Glomerular visceral epithelial cell (primary cell): ENCODE data around the gene PDCD11.
A peak's percentile ranks its signal among the peaks of the same experiment; 100 is the strongest.
"Not testable (repeated sequence)": the region's sequence is repeated elsewhere in the genome, so short reads cannot be mapped to it uniquely, and the experiment has no call there.

Source experiments
- DNase-seq: peaks from one replicate; pipeline ENCODE4 v3.0.0-alpha.2; 2016; ENCODE audit errors: extremely low spot score

Gene PDCD11

GRCh38 chr10:103476046-103476768, 79.8 kb downstream of the PDCD11 start:
- no peak for DNase-seq

- no peak for DNase-seq
Observed at GRCh38 chr10:103478671-103479070, 82.2 kb downstream of the PDCD11 start.

- peak; percentile 36 for DNase-seq
Observed at GRCh38 chr10:103479135-103479534, 82.7 kb downstream of the PDCD11 start, which contains the start of gene CALHM3. Gene CALHM3 (minus strand): TSS chr10:103479240. CDS start chr10:103479032, 208 bp downstream.

GRCh38 chr10:103480521-103480920, 84.1 kb downstream of the PDCD11 start:
- no peak for DNase-seq

GRCh38 chr10:103481974-103482531, 85.6 kb downstream of the PDCD11 start:
- DNase-seq, result peak; percentile 45

GRCh38 chr10:103486635-103487409, 90.4 kb downstream of the PDCD11 start:
- not testable (repeated sequence) for DNase-seq

- no peak for DNase-seq
Observed at GRCh38 chr10:103487410-103487708, 90.9 kb downstream of the PDCD11 start.

GRCh38 chr10:103490986-103491314, 94.5 kb downstream of the PDCD11 start:
- no peak for DNase-seq

- peak; percentile 97 for DNase-seq
Observed at GRCh38 chr10:103491729-103492364, 95.4 kb downstream of the PDCD11 start.

- no peak for DNase-seq
Observed at GRCh38 chr10:103492655-103493261, 96.3 kb downstream of the PDCD11 start.

- no peak for DNase-seq
Observed at GRCh38 chr10:103493362-103493915, 97.0 kb downstream of the PDCD11 start, which contains the start of gene NEURL1. Gene NEURL1 (plus strand): TSS chr10:103493705. CDS start chr10:103494388, 683 bp downstream.

- DNase-seq, result peak; percentile 14
Observed at GRCh38 chr10:103493916-103494877, 97.8 kb downstream of the PDCD11 start.

GRCh38 chr10:103495321-103495720, 98.9 kb downstream of the PDCD11 start:
- DNase-seq, result no peak
